ENCODE data around the gene PPP1R7. TPM values are rescaled to one million over a fixed set of nuclear protein-coding genes. Genes with fewer than 3 reads are reported as not detected.

The PPP1R7 gene
- total RNA-seq, 6 donors from 2014 or later = 38.8 to 76.1 (median 57.7) TPM

GRCh38 chr2:241229563-241230401 is 79.5 kb downstream of the PPP1R7 start:
- no peaks in the 10 kb centered on the region for H3K4me1 ChIP-seq
- WGBS, 2 donors = 89 to 92% methylated on average over 18 to 29 of the region's 29 CpGs
- DNase-seq (no peak), ATAC-seq (ENCODE audit: low FRiP score in 2 of 2) (no peak)
- H3K27ac ChIP-seq = no peak overlapping the region
- TF ChIP-seq POLR2AphosphoS5 (IDR thresholded peaks at IDR 0.05) (no peak), EP300 (IDR thresholded peaks at IDR 0.05) (no peak), POLR2A (IDR thresholded peaks at IDR 0.05) (no peak)
- TF ChIP-seq, protein P1, sequence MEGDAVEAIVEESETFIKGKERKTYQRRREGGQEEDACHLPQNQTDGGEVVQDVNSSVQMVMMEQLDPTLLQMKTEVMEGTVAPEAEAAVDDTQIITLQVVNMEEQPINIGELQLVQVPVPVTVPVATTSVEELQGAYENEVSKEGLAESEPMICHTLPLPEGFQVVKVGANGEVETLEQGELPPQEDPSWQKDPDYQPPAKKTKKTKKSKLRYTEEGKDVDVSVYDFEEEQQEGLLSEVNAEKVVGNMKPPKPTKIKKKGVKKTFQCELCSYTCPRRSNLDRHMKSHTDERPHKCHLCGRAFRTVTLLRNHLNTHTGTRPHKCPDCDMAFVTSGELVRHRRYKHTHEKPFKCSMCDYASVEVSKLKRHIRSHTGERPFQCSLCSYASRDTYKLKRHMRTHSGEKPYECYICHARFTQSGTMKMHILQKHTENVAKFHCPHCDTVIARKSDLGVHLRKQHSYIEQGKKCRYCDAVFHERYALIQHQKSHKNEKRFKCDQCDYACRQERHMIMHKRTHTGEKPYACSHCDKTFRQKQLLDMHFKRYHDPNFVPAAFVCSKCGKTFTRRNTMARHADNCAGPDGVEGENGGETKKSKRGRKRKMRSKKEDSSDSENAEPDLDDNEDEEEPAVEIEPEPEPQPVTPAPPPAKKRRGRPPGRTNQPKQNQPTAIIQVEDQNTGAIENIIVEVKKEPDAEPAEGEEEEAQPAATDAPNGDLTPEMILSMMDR (IDR thresholded peaks at IDR 0.05) = no peak
- H3K4me3 ChIP-seq = no peak overlapping the region
- H3K36me3 ChIP-seq = peaks cover 65 to 93% (median 86%) of the 10 kb centered on the region in 4 donors
- no peaks in the 10 kb centered on the region for H3K9me3 ChIP-seq
- H3K27me3 ChIP-seq = no peaks in the 10 kb centered on the region

DNA sequence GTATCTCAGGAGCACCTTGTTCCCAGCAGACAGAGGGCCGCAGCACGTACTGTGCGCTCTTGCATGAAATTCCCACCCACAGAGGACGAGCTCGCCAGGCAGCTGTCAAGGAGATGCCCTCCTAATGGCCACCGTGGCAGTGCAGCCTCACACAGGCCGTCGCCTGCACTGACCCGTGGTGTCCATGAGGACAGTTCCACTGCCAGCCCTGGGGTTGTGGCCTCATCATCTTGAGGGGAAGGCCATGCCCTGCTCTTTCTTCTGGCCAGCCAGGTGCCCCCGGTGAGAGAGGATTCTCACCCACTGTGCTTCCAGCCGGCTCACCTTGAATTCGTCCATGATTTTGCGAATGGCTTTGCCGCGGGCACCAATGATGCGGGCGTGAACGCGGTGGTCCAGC is 80.2 kb downstream of the PPP1R7 start:
- DNase-seq = no peak
- Histone ChIP-seq H3K36me3 (peaks cover 71 to 97% (median 90%) of the 10 kb centered on the region in 4 donors), H3K4me3 (no peak overlapping the region), H3K27ac (no peak overlapping the region), H3K4me1 (no peaks in the 10 kb centered on the region), H3K9me3 (no peaks in the 10 kb centered on the region), H3K27me3 (no peaks in the 10 kb centered on the region)
- ATAC-seq (ENCODE audit: low FRiP score in 2 of 2) = no peak
- TF ChIP-seq POLR2AphosphoS5 (IDR thresholded peaks at IDR 0.05) = no peak
- TF ChIP-seq, protein P1 (IDR thresholded peaks at IDR 0.05) = no peak
- no peak for TF ChIP-seq POLR2A (IDR thresholded peaks at IDR 0.05)
- no peak for TF ChIP-seq EP300 (IDR thresholded peaks at IDR 0.05)
- WGBS, 2 donors = 97 to 98% methylated on average over 12 to 19 of the region's 19 CpGs

GRCh38 chr2:241232736-241233575 is 82.7 kb downstream of the PPP1R7 start:
- no peak overlapping the region for H3K4me3 ChIP-seq
- H3K4me1 ChIP-seq = no peaks in the 10 kb centered on the region
- peaks cover 72 to 100% (median 99%) of the 10 kb centered on the region in 4 donors for H3K36me3 ChIP-seq
- WGBS, 2 donors = 84% methylated on average over 13 of the region's 13 CpGs
- DNase-seq = no peak
- no peaks in the 10 kb centered on the region for H3K9me3 ChIP-seq
- no peaks in the 10 kb centered on the region for H3K27me3 ChIP-seq
- no peak overlapping the region for H3K27ac ChIP-seq
- TF ChIP-seq, protein P1 (IDR thresholded peaks at IDR 0.05) = no peak
- TF ChIP-seq POLR2AphosphoS5 (IDR thresholded peaks at IDR 0.05) (no peak), POLR2A (IDR thresholded peaks at IDR 0.05) (no peak), EP300 (IDR thresholded peaks at IDR 0.05) (no peak)
- no peak for ATAC-seq (ENCODE audit: low FRiP score in 2 of 2)

Small RNA genes lying within 50 kb of the gene (small RNA-seq; reads per million reads assigned to genes)
- gene AC005237.2 = 0 reads per million in 4 donors

Other genes starting within 250 kb of the PPP1R7 start
- 10 to 100 TPM in 3 of 6 donors, 1 to 10 TPM in 2, under 1 TPM in 1; 0.23 to 17.8 (median 7.6) TPM for gene CROCC2, start 244.1 kb upstream of the PPP1R7 start, total RNA-seq
- 100 to 1,000 TPM in 1 of 6 donors, 10 to 100 TPM in 5; 26.0 to 189 (median 38.9) TPM for gene SNED1, start 151.8 kb upstream of the PPP1R7 start, total RNA-seq
- 10 to 100 TPM; 22.3 to 54.4 (median 25.4) TPM for gene MTERF4, start 48.2 kb upstream of the PPP1R7 start, total RNA-seq
- gene PASK, start 995 bp upstream of the PPP1R7 start, total RNA-seq = 10 to 100 TPM in 5 of 6 donors, 1 to 10 TPM in 1; 4.3 to 18.9 (median 13.8) TPM
- 1 to 10 TPM in 5 of 6 donors, under 1 TPM in 1; 0.30 to 1.3 (median 1.1) TPM for gene ANO7, start 38.2 kb downstream of the PPP1R7 start, total RNA-seq
- 100 to 1,000 TPM; 339 to 691 (median 487) TPM for gene HDLBP, start 165.2 kb downstream of the PPP1R7 start, total RNA-seq
- 100 to 1,000 TPM; 213 to 322 (median 252) TPM for gene SEPTIN2, start 165.5 kb downstream of the PPP1R7 start, total RNA-seq
- gene FARP2, start 205.8 kb downstream of the PPP1R7 start, total RNA-seq = 10 to 100 TPM; 33.4 to 96.4 (median 42.2) TPM